T-helper 1 cell (primary cell): ENCODE measurements around the gene CCDC180.
"Not testable (repeated sequence)": the region's sequence is repeated elsewhere in the genome, so short reads cannot be mapped to it uniquely, and the experiment has no call there.

Source experiments
- DNase-seq, 5 donors: peaks; one replicate each; pipeline ENCODE4 v3.0.0-alpha.2; 2012 to 2020

Gene CCDC180

GRCh38 chr9:97311798-97312500, 4.5 kb downstream of the CCDC180 start:
- DNase-seq: no peak

GRCh38 chr9:97312556-97312955, 5.1 kb downstream of the CCDC180 start:
- no peak for DNase-seq

- DNase-seq: no peak
Observed at GRCh38 chr9:97313243-97313642, 5.8 kb downstream of the CCDC180 start.

- DNase-seq: no peak
Observed at GRCh38 chr9:97313746-97314145, 6.3 kb downstream of the CCDC180 start.

- DNase-seq: no peak
Observed at GRCh38 chr9:97314503-97314902, 7.0 kb downstream of the CCDC180 start.

- no peak for DNase-seq
Observed at GRCh38 chr9:97315550-97315949, 8.1 kb downstream of the CCDC180 start.

GRCh38 chr9:97316904-97317303, 9.4 kb downstream of the CCDC180 start:
- no peak for DNase-seq

- DNase-seq: no peak
Observed at GRCh38 chr9:97318433-97318832, 11.0 kb downstream of the CCDC180 start.

GRCh38 chr9:97319395-97319794, 11.9 kb downstream of the CCDC180 start:
- no peak for DNase-seq

- no peak for DNase-seq
Observed at GRCh38 chr9:97320080-97320642, 12.7 kb downstream of the CCDC180 start.

GRCh38 chr9:97321251-97321650, 13.8 kb downstream of the CCDC180 start:
- no peak for DNase-seq

- DNase-seq: no peak
Observed at GRCh38 chr9:97321691-97322090, 14.2 kb downstream of the CCDC180 start.

- no peak for DNase-seq
Observed at GRCh38 chr9:97322105-97322504, 14.6 kb downstream of the CCDC180 start.

GRCh38 chr9:97324954-97325353, 17.5 kb downstream of the CCDC180 start:
- DNase-seq: no peak

- no peak for DNase-seq
Observed at GRCh38 chr9:97327562-97327961, 20.1 kb downstream of the CCDC180 start.

- no peak for DNase-seq
Observed at GRCh38 chr9:97332993-97333392, 25.5 kb downstream of the CCDC180 start.

- not testable (repeated sequence) for DNase-seq
Observed at GRCh38 chr9:97335622-97336021, 28.2 kb downstream of the CCDC180 start.

GRCh38 chr9:97348871-97349270, 41.4 kb downstream of the CCDC180 start:
- DNase-seq: no peak

GRCh38 chr9:97349400-97349799, 41.9 kb downstream of the CCDC180 start:
- DNase-seq: no peak

GRCh38 chr9:97354637-97355036, 47.2 kb downstream of the CCDC180 start:
- DNase-seq: no peak

GRCh38 chr9:97357056-97357455, 49.6 kb downstream of the CCDC180 start:
- DNase-seq: no peak
